Activated CD4-positive, alpha-beta T cell treated with anti-CD3 and anti-CD28 coated beads, Interleukin-2, amount 50 U/mL, for 24 hours (primary cell): ENCODE results near the gene METTL17.
"Not testable (repeated sequence)": the region's sequence is repeated elsewhere in the genome, so short reads cannot be mapped to it uniquely, and the experiment has no call there.

Experiments used
- DNase-seq, 2 donors: peaks; one replicate each; pipeline ENCODE4 v3.0.0-alpha.2; 2020; ENCODE audit warnings: low read depth in 1 of 2, low spot score in 1 of 2

Gene METTL17

GRCh38 chr14:20989787-20990600, at the start of gene METTL17:
Gene METTL17, plus strand, starts transcription at chr14:20989980. Its CDS starts 23 bp downstream, at chr14:20990003.
- DNase-seq: peak; percentile 73 to 85

GRCh38 chr14:20945146-20945545, 44.6 kb upstream of the METTL17 start:
- DNase-seq: not testable (repeated sequence)

- not testable (repeated sequence) for DNase-seq
Observed at GRCh38 chr14:20946707-20947106, 43.1 kb upstream of the METTL17 start.

- not testable (repeated sequence) for DNase-seq
Observed at GRCh38 chr14:20954736-20955537, 34.8 kb upstream of the METTL17 start, which contains the start of gene RNASE2. Gene RNASE2, plus strand, starts transcription at chr14:20955487. Its CDS starts 285 bp downstream, at chr14:20955772.

GRCh38 chr14:20955538-20955873, 34.3 kb upstream of the METTL17 start:
- DNase-seq: not testable (repeated sequence)

GRCh38 chr14:20956376-20956976, 33.3 kb upstream of the METTL17 start:
- no peak for DNase-seq

- DNase-seq: not testable (repeated sequence)
Observed at GRCh38 chr14:20958946-20959345, 30.8 kb upstream of the METTL17 start.

GRCh38 chr14:20969336-20969735, 20.4 kb upstream of the METTL17 start:
- no peak for DNase-seq

GRCh38 chr14:20970647-20970982, 19.2 kb upstream of the METTL17 start:
- no peak for DNase-seq

- DNase-seq: peak; percentile 61 to 73
Observed at GRCh38 chr14:20970983-20971704, 18.6 kb upstream of the METTL17 start.

GRCh38 chr14:20971705-20972021, 18.1 kb upstream of the METTL17 start:
- no peak for DNase-seq

GRCh38 chr14:20973501-20973900, 16.3 kb upstream of the METTL17 start:
- no peak for DNase-seq

- no peak for DNase-seq
Observed at GRCh38 chr14:20976291-20976690, 13.5 kb upstream of the METTL17 start.

- DNase-seq: no peak
Observed at GRCh38 chr14:20978687-20979086, 11.1 kb upstream of the METTL17 start.

- DNase-seq: no peak
Observed at GRCh38 chr14:20980906-20981305, 8.9 kb upstream of the METTL17 start.

- DNase-seq: no peak
Observed at GRCh38 chr14:20982646-20983369, 7.0 kb upstream of the METTL17 start.

GRCh38 chr14:20985650-20986049, 4.1 kb upstream of the METTL17 start:
- not testable (repeated sequence) for DNase-seq

GRCh38 chr14:20986811-20987210, 3.0 kb upstream of the METTL17 start:
- DNase-seq: no peak

- DNase-seq: no peak
Observed at GRCh38 chr14:20988717-20989470, 886 bp upstream of the METTL17 start.

GRCh38 chr14:20989471-20989786, 351 bp upstream of the METTL17 start:
- no peak for DNase-seq
